GM19397 (cell line): ENCODE measurements around the gene MAML2.
A peak's percentile ranks its signal among the peaks of the same experiment; 100 is the strongest.

Experiments used
- ATAC-seq: cut with Tn5 transposase; IDR thresholded peaks from one replicate; pipeline ENCODE4 v1.9.1; 2021; ENCODE audit warnings: mild to moderate bottlenecking, moderate library complexity; ENCODE audit not compliant: unreplicated experiment

The MAML2 gene

GRCh38 chr11:96137373-96137772, 205.6 kb downstream of the MAML2 start:
- ATAC-seq = no peak

GRCh38 chr11:96136613-96137298, 206.2 kb downstream of the MAML2 start:
- ATAC-seq = no peak

GRCh38 chr11:96134602-96135001, 208.4 kb downstream of the MAML2 start:
- ATAC-seq = no peak

DNA sequence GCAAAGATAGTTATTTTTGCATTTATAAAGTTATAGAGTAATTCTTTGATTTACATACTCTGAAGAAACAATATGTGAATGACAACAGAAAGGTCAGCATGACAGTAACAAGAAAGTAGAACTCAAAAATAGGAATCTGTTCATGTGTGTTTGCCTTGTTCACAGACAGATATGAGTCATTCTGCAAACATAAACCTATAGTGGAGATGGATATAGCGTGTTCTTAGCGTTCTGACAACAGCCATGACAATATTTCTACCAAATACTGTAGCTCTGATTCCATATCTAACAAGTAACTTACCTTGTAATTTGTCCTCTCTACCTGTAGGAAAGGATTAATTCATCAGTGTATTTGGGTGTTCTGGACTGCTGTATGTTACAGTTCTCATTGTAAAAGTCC, 210.6 kb downstream of the MAML2 start:
- ATAC-seq = peak; percentile 41

GRCh38 chr11:96130061-96130620, 212.9 kb downstream of the MAML2 start:
- no peak for ATAC-seq

GRCh38 chr11:96127596-96127959, 215.4 kb downstream of the MAML2 start:
- no peak for ATAC-seq

GRCh38 chr11:96126917-96127595, 215.9 kb downstream of the MAML2 start:
- ATAC-seq = no peak

GRCh38 chr11:96125400-96125799, 217.6 kb downstream of the MAML2 start:
- ATAC-seq = no peak

DNA sequence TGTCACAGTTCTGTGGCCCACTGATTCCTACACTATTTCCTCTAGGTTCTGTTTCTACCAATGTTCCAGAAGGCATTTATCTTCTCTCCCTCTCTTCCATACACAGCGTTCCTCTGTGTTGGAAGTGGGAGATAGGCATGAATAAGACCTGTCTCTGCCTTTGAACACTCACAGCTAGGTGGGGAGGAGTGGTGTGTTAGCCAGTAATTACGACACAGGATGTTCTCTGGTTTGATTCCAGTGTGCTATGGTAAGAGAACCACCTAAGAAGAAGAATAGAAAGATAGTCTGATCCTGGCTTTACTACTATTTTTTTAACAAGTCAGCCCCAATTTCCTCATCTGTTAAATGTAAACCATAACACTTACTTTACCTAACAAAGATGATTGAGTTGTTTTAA, 218.8 kb downstream of the MAML2 start:
- no peak for ATAC-seq

DNA sequence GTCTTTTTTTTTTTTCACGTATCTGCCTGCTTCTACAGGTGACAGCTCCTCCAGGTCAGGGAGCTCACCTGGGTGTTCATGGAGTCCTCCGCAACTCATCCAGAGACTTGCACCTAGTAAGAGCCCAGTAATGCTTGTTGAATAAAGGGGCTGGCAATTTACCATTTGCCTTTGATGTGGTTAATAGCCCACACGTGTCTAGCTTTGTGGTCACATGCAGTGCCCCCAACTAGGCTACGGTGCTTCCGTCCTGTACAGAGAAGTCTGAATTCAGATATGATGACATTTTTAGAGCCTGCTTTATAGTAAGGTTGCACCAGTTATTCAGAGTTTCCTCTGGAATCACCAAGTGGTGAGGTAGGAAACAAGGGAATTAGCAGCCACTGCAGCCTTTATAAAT, 219.7 kb downstream of the MAML2 start:
- ATAC-seq = no peak

- ATAC-seq = no peak
These were observed 220.4 kb downstream of the MAML2 start for GRCh38 chr11:96122601-96123074.

DNA sequence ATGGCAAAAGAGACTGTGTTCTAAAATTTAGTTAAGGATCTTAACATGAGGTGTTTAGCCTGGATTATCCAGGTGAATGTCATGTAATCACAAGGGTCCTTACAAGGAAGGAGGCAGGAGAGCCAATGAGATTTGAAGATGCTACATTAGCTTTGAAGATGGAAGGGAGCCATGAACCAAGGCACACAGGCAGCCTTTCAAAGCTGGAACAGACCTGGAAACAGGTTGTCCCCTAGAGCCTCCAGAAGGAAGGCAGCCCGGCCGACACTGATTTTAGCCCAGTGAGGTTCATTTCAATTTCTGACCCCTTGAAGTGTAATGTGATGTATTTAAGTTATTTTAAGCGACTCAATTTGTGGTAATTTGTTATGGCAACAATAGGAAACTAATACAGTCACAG, 223.8 kb downstream of the MAML2 start:
- ATAC-seq = no peak

DNA sequence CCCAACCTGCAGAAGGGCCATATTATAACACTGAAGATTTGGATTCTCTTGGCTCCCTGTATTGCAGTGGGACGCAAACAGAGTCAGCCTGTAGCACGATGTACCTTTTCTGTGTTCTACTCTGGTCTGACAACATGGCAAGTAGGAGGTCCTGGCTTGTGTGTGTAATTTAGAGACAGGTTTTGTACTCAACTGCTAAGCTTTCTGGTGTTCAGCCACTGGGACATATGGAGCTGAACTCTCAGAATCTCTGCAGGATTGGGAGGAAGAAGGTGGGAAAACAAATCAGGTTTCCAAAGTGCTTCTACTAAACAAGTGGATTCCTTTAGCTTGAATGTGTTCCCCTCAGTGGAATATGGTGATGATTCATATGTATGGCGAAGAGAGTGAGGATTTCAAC, 226.6 kb downstream of the MAML2 start:
- ATAC-seq = no peak

DNA sequence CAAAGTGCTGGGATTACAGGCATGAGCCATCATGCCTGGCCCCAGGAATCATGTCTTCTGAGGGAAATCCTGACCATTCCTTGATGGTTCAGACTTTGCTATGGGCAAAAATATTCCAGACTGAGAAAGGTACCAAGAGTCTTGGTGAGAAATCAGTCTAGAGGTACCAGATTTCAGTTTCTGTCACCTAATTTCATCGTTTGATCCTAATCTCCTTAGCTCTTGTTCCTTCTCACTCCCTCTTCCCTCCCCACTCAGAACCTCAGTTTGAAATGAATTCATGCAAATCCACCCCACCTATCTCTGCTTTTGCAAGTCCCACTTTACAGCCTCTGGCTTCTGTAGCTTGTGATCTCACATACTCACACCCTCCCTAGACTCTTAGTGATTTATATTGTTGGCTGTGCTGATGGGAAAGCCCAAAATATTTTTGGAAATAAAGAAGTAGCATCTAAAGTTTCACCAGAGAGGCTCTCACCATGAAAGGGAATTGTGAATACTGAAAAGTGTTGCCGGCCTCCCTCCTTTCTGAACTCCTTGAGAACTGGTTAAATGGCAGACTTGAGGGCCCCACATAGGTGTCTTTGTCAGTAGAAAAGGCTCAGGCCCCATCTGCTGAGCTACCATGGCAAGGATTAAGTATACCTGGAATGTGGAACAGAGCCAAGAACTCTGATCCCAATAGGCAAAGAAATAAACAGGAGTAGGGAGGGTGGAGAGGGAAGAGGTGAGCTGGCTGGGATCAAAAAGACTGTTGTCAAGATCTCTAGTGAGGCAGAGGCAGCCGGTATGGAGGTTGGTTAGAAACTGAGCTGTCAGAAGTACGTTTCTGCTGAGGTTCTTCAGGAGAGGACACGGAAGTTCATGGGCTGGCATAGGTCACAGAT, 228.6 kb downstream of the MAML2 start:
- no peak for ATAC-seq

DNA sequence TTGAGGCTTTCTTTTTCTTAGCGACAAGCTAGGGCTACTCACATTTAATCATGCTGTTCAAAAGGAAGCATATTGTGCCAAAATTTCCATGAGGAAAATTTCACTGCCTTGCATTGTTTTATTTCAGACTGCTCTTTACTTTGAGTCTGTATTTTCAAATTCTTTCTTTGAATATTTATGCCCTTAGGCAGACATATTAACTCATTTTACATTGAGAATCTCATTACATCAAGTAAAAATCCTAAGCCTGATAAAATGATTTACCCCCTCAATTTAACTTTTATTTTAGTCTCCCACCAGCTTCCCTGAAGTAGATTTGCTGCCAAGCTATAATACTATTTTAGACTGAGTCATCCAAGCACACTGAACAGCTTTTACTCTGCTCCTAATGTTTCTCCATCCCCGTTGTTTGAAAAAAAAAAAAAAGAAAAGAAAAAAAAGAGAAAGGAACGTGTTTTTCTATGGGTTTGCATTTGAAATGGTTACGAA, 229.8 kb downstream of the MAML2 start:
- ATAC-seq = no peak

DNA sequence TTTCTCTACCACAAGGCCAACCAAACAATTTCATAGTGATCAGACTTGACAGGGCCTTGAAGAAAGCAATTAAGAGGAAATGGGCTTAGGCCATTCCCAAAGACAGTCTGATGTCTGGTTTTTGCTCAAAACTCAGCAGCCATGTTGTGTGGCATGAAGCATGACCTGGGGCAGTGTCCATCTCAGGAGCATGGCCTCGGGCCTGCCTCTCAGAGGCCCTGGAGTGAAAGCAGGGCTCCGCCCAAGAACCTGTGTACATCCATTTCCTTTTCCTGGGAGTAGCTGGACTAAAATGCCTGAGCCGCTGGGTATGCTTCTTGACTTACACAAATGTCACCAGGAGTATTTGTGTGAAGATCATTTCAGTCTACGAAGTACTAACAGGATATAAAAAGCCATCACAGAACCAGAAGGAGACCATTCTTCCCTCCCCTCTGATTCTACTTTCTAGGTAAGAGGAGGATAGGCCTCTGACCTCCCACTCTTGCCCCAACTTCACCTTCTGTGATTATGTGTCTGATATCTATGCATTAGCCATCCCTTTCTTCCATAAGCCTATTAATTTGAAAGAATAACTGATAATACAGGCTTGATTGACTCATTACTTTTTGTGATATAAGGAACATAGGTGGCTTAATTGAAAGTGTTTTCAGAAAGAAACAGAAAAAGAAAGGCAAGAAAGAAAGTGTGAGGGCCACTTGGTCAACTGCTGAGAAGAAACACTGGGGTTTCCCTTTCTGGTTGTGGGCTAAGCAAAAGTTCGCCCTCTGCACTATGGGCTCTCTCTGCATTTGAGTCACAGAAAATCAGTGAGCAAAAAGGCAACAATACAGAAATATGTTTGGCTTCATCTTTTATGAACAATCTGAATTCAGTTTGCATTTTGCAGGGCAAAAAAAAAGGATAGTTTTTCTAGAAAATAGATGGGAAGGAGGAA, 230.5 kb downstream of the MAML2 start:
- peak; percentile 77 for ATAC-seq

DNA sequence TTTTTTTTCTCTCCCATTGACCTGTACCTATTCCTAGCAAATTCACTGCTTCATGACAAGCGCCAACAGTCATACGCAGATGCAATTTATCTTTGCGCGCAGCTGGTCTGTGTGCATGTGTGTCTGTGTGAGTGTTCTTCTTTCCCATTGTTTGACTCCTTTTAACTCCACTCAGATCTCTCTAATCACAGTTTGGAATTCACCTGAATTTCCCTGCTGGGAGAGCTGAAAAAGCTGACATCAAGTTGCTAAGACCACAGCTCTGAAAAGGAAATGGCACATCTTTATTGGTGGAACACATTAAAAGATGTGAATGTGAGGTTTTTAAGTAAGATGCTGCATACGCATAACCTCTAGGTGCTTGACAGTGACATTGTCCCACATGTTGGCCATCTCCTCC, 231.7 kb downstream of the MAML2 start:
- no peak for ATAC-seq

DNA sequence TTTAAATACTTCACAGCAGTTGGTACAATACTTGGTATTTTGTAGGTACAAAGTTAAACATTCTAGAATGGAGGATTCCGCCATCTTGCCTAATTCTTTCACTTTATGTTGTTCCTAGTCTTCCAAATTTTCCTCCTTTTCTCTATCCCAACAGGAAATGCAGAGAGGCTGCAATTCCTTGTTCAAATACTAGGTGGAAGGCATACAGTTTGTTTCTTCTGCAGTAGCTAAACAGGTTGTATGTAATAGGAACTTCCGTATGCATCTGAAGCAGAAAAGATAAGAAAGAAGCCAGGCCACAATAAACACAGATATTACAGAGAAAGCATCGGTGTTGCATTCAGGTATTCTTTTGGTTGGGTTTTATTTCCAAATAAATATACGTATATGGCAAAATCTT, 232.7 kb downstream of the MAML2 start:
- no peak for ATAC-seq

DNA sequence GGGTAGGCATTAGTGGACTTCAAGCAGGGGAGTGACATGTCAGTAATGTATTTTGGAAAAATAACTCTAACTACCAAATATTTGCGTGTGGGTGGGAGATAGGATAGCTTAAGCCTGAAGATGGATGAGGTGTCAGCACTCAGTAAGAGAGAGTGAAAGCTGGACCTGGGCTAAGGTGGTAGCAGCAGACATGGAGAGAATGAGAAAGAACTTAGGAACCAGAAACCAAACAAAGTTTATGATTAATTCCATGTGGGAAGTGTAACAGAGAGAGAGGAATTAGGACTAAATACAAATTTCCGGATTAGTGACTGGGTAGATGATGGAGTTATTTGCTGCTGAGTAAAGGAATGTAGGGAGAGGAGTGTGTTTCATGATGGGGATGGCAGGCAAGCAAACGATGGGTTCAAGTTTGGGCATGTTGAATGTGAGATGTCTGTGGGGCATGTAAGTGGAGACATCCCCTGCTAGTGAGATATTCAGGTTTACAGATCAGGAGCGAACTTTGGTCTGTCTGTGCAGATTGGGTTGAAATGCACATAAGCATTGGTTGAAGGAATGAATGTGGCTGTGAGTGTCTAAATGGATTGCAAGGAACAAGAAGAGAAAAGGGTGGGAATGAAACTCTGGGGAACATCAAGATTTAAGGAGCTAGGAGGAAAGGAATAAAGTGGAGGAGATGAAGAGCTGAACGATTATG, 233.5 kb downstream of the MAML2 start:
- no peak for ATAC-seq
